K562 (cell line): ENCODE results near the gene TMEM245. TPM values are rescaled to one million over a fixed set of nuclear protein-coding genes. Genes with fewer than 3 reads are reported as not detected.
A peak's percentile ranks its signal among the peaks of the same experiment; 100 is the strongest.

ENCODE experiments used
- ATAC-seq: fragments of 200-7000 bp; cut with Tn5 transposase; 3 replicates; pipeline ENCODE4 v1.9.1; 2020; ENCODE audit warnings: moderate library complexity
- BruUV-seq: library from RNA; stranded (reverse); fragments of 400-500 nt; replicated peaks from 2 replicates; lab custom pipeline; 2021; lab: Mats Ljungman, UMichigan
- CTCF ChIA-PET: fragments of 300-600 bp; formaldehyde crosslinking; extraction: SDS; loops from one replicate; lab custom pipeline; 2021; ENCODE audit warnings: low intra/inter-chr PET ratio; lab: Yijun Ruan, JAX
- POLR2A ChIA-PET: fragments of 300-600, 350-650 bp; sonication (Branson Sonifier 250); formaldehyde crosslinking; extraction: SDS; loops from one replicate; lab custom pipeline; 2021; ENCODE audit warnings: antibody characterized with exemption, inconsistent platforms; lab: Yijun Ruan, JAX
- DNase-seq, 4 experiments: peaks; one replicate each; pipeline versions ENCODE4 v3.0.0 to v3.0.0-alpha.2; 2011 to 2018; ENCODE audit warnings: low spot score in 3 of 4, mixed read lengths in 3 of 4; ENCODE audit errors: extremely low read depth in 1 of 4
- FAIRE-seq: peaks from 2 replicates; lab custom pipeline; 2011; peaks lifted over from hg19 to GRCh38; lab: Jason Lieb, UNC
- H2AFZ ChIP-seq: 2 replicates; pipeline ENCODE4 v1.6.0; 2011; ENCODE audit warnings: low read depth, low read length, control low read depth, inconsistent platforms
- H3K27ac ChIP-seq: fragments of 200-600 bp; 3 replicates; pipeline ENCODE4 v1.8.0; 2011; ENCODE audit warnings: low read depth, mild to moderate bottlenecking, control low read depth, inconsistent platforms, low read length, moderate library complexity, mixed read lengths; ENCODE audit errors: extremely low read depth
- H3K27me3 ChIP-seq, 2 experiments: fragments of 300-600 bp in 1 of 2; 2 replicates in 1 of 2; 3 replicates in 1 of 2; pipeline versions ENCODE4 v1.6.0 to v1.8.0; 2011; ENCODE audit warnings: inconsistent platforms in 2 of 2, low read length in 2 of 2, mild to moderate bottlenecking in 1 of 2, mixed read lengths in 1 of 2, moderate library complexity in 1 of 2; ENCODE audit not compliant: control insufficient read depth in 2 of 2, insufficient read depth in 2 of 2
- H3K36me3 ChIP-seq: fragments of 300-600 bp; 3 replicates; pipeline ENCODE4 v1.8.0; 2011; ENCODE audit warnings: mild to moderate bottlenecking, low read length, inconsistent platforms; ENCODE audit not compliant: control insufficient read depth, insufficient read depth
- H3K4me1 ChIP-seq, 2 experiments: fragments of 200-600 bp in 1 of 2; replicated peaks in 1 of 2; 2 replicates in 1 of 2; 3 replicates in 1 of 2; pipeline versions ENCODE4 v1.5.1 to v1.8.0; 2011; ENCODE audit warnings: inconsistent platforms in 2 of 2, low read length in 2 of 2, mild to moderate bottlenecking in 1 of 2, mixed read lengths in 1 of 2, moderate library complexity in 1 of 2; ENCODE audit not compliant: control insufficient read depth in 2 of 2, insufficient read depth in 2 of 2
- H3K4me2 ChIP-seq: 2 replicates; pipeline ENCODE4 v1.6.1; 2011; ENCODE audit warnings: low read length, control low read depth, inconsistent platforms, mixed read lengths; ENCODE audit not compliant: insufficient read depth
- H3K4me3 ChIP-seq: fragments of 200-600 bp; sonication (generic), shearing (Covaris generic); 2 replicates; pipeline ENCODE4 v1.5.1; 2016; ENCODE audit warnings: control low read depth, inconsistent platforms
- H3K79me2 ChIP-seq: fragments of 200-600 bp; 3 replicates; pipeline ENCODE4 v1.8.0; 2011; ENCODE audit warnings: low read length, inconsistent platforms; ENCODE audit not compliant: control insufficient read depth, insufficient read depth
- H3K9ac ChIP-seq, 2 experiments: 2 replicates each; pipeline versions ENCODE4 v1.6.0 to v1.6.1; 2011; ENCODE audit warnings: low read depth in 2 of 2, low read length in 2 of 2, control low read depth in 1 of 2, inconsistent platforms in 1 of 2, mild to moderate bottlenecking in 1 of 2, mixed read lengths in 1 of 2; ENCODE audit not compliant: insufficient read depth in 1 of 2
- H3K9me1 ChIP-seq: one replicate; pipeline ENCODE4 v1.6.0; 2011; ENCODE audit warnings: inconsistent platforms, mild to moderate bottlenecking, low read length, moderate library complexity; ENCODE audit not compliant: control insufficient read depth, insufficient read depth
- H3K9me3 ChIP-seq: replicated peaks from 2 replicates; pipeline ENCODE4 v1.5.1; 2011; ENCODE audit warnings: low read depth, low read length, inconsistent platforms; ENCODE audit not compliant: control insufficient read depth, insufficient read depth
- H4K20me1 ChIP-seq: replicated peaks from 2 replicates; pipeline ENCODE4 v1.6.1; 2011; ENCODE audit warnings: low read length, inconsistent platforms, mixed read lengths; ENCODE audit not compliant: control insufficient read depth, insufficient read depth
- CBFA2T2 ChIP-seq: fragments of 450-650 bp; conservative IDR thresholded peaks from 2 replicates; pipeline ENCODE4 v1.6.1; 2017; ENCODE audit warnings: mild to moderate bottlenecking
- CBFA2T3 ChIP-seq: fragments of 450-650 bp; IDR thresholded peaks from 2 replicates; pipeline ENCODE4 v1.6.1; 2017
- EP400 ChIP-seq: fragments of 450-650 bp; IDR thresholded peaks from 2 replicates; pipeline ENCODE4 v1.6.1; 2017; ENCODE audit warnings: antibody characterized with exemption, mild to moderate bottlenecking, moderate library complexity
- ETS2 ChIP-seq: IDR thresholded peaks from 2 replicates; pipeline ENCODE4 v1.6.1; 2016; ENCODE audit warnings: borderline replicate concordance, missing genetic modification characterization, mild to moderate bottlenecking, moderate library complexity, missing compliant biosample characterization; ENCODE audit not compliant: poor library complexity, severe bottlenecking
- EWSR1 ChIP-seq: fragments of 450-650 bp; IDR thresholded peaks from 2 replicates; pipeline ENCODE4 v1.6.1; 2018; ENCODE audit warnings: borderline replicate concordance, mild to moderate bottlenecking, low read depth, moderate library complexity; ENCODE audit not compliant: partially characterized antibody
- KDM1A ChIP-seq, 2 experiments: fragments of 450-650 bp; IDR thresholded peaks; 2 replicates each; pipeline ENCODE4 v1.6.1; 2016; ENCODE audit warnings: mild to moderate bottlenecking in 2 of 2
- MEIS2 ChIP-seq: fragments of 450-650 bp; IDR thresholded peaks from 2 replicates; pipeline ENCODE4 v1.6.1; 2014; ENCODE audit warnings: mild to moderate bottlenecking; ENCODE audit not compliant: partially characterized antibody
- MTA3 ChIP-seq: fragments of 450-650 bp; formaldehyde crosslinking; IDR thresholded peaks from 2 replicates; pipeline ENCODE4 v1.6.1; 2017; ENCODE audit warnings: mild to moderate bottlenecking, borderline replicate concordance
- NR1H2 ChIP-seq: sonication (generic); formaldehyde crosslinking; IDR thresholded peaks from 2 replicates; pipeline ENCODE4 v1.4.0; 2020; ENCODE audit warnings: mild to moderate bottlenecking, missing genetic modification reagents
- RAD51 ChIP-seq: fragments of 450-650 bp; IDR thresholded peaks from 2 replicates; pipeline ENCODE4 v1.7.1; 2016; ENCODE audit warnings: low read depth, mild to moderate bottlenecking, borderline replicate concordance
- SNIP1 ChIP-seq: fragments of 450-650 bp; IDR thresholded peaks from 2 replicates; pipeline ENCODE4 v1.7.1; 2017; ENCODE audit warnings: low read depth, mild to moderate bottlenecking
- TARDBP ChIP-seq: fragments of 450-650 bp; IDR thresholded peaks from 2 replicates; pipeline ENCODE4 v1.6.1; 2016
- TFE3 ChIP-seq: fragments of 450-650 bp; formaldehyde crosslinking; IDR thresholded peaks from 2 replicates; pipeline ENCODE4 v1.4.0; 2020; ENCODE audit warnings: mild to moderate bottlenecking, mixed read lengths
- TOE1 ChIP-seq, 2 experiments: fragments of 450-650 bp in 1 of 2; sonication (generic) in 1 of 2; formaldehyde crosslinking in 1 of 2; IDR thresholded peaks; 2 replicates each; pipeline versions ENCODE4 v1.7.1 to v1.8.0; 2016 to 2022; ENCODE audit warnings: borderline replicate concordance in 2 of 2, mild to moderate bottlenecking in 2 of 2, antibody characterized with exemption in 1 of 2, inconsistent platforms in 1 of 2, low read depth in 1 of 2, missing genetic modification reagents in 1 of 2, moderate library complexity in 1 of 2
- ZFPM2 ChIP-seq: fragments of 250-450 bp; sonication (Bioruptor Pico); IDR thresholded peaks from 2 replicates; pipeline ENCODE4 v1.5.1; 2022; ENCODE audit warnings: mild to moderate bottlenecking
- WGBS: fragments of 100-300 bp; shearing (Covaris generic); methylation state at CpG from one replicate; pipeline ENCODE4 v1.1.6; 2016; ENCODE audit warnings: low coverage, mixed read lengths; ENCODE audit not compliant: insufficient coverage; ENCODE audit errors: missing lambda C conversion rate; 5-methylcytosine and 5-hydroxymethylcytosine counted together
- in situ Hi-C: fragments of 300-500 bp; cut with MboI; formaldehyde crosslinking; loops from 4 replicates; pipeline ENCODE4 v1.15.0; 2018; ENCODE audit warnings: inconsistent platforms, mixed read lengths
- intact Hi-C: fragments of 100-400 bp; cut with micrococcal nuclease; formaldehyde crosslinking; loops from 2 replicates; pipeline ENCODE4 v1.14.2; 2022
- polyA plus RNA-seq, 8 experiments: library from polyadenylated mRNA; depleted of rRNA in 4 of 8; stranded (reverse) in 5 of 8; unstranded in 3 of 8; fragments of >200 nt; fragmentation: Nextera tagmentation in 2 of 8; fragmentation: Illumina TruSeq in 1 of 8; extraction: Ambion mirVana in 2 of 8; extraction: Trizol in 1 of 8; gene quantifications; 2 replicates each; pipeline versions ENCODE4 v1.2.1 to v1.2.3, GENCODE V29; 2011 to 2014; ENCODE audit warnings: inconsistent platforms in 1 of 8, missing spikeins in 1 of 8
- total RNA-seq, 7 experiments: library from RNA; depleted of rRNA in 6 of 7; stranded (reverse); fragments of >200 nt in 6 of 7; fragmentation: Illumina TruSeq in 2 of 7; extraction: Trizol in 2 of 7; gene quantifications; 2 replicates each; pipeline versions ENCODE4 v1.2.1 to v1.2.3, GENCODE V29; 2011 to 2021; ENCODE audit warnings: low replicate concordance in 1 of 7

Gene TMEM245
- total and polyA plus RNA-seq, 9 of the 15 experiments (the other 6 are each of a cell fraction or from before 2014, with no cell fraction given): 8.5 to 43.2 (median 24.3) TPM

- POLR2A ChIA-PET: interaction anchor here (0.6 to 0.9 kb wide), 2 partner anchors 9 to 311 kb away, joined by 3 to 5 read pairs; no protein-coding TSS in a partner anchor
- in situ Hi-C loops (no loop called here), intact Hi-C loops (no loop called here)
- Histone ChIP-seq H3K9me3 (no peaks in the 10 kb centered on the region), H2AFZ (no peak overlapping the region), H4K20me1 (no peaks in the 10 kb centered on the region), H3K27ac (no peak overlapping the region; the same call in 2 of the 3 replicates), H3K4me2 (no peak overlapping the region), H3K9ac (no peak overlapping the region), H3K9me1 (no peaks in the 10 kb centered on the region), H3K4me1 (peaks cover 0 to 3% of the 10 kb centered on the region in 2 experiments; a peak in 2 of 5 replicates), H3K36me3 (peaks cover 82% of the 10 kb centered on the region), H3K79me2 (no peaks in the 10 kb centered on the region), H3K4me3 (no peak overlapping the region), H3K27me3 (no peaks in the 10 kb centered on the region)
- CTCF ChIA-PET: no interaction called here
- FAIRE-seq (no peak), DNase-seq (no peak), ATAC-seq (no peak)
- no TSS peak for BruUV-seq
- peak; percentile 31; the same call in 1 of the 2 replicates for TF ChIP-seq TOE1 (IDR thresholded peaks at IDR 0.05; ENCODE audit: borderline replicate concordance)
- TF ChIP-seq TOE1 (CRISPR knock-in tag; IDR thresholded peaks at IDR 0.05; ENCODE audit: borderline replicate concordance, low read depth): no peak
- no peak for TF ChIP-seq MTA3
- no peak for TF ChIP-seq EP400
- no peak for TF ChIP-seq TARDBP
- no peak for TF ChIP-seq ZFPM2
- no peak for TF ChIP-seq CBFA2T2
- TF ChIP-seq ETS2: no peak
- TF ChIP-seq RAD51: peak; percentile 61; the same call in 1 of the 2 replicates
- peak; percentile 64 for TF ChIP-seq TFE3
- no peak for TF ChIP-seq MEIS2
- TF ChIP-seq SNIP1: no peak
- no peak for TF ChIP-seq EWSR1
- no peak for TF ChIP-seq KDM1A (IDR thresholded peaks at IDR 0.05)
- TF ChIP-seq CBFA2T3: no peak
- TF ChIP-seq NR1H2 (CRISPR knock-in tag): no peak
- WGBS: 30% methylated on average over 4 of the region's 4 CpGs
Measured at GRCh38 chr9:109037946-109038715, 81.6 kb downstream of the TMEM245 start.
